GM12878 (cell line): ENCODE data around the gene NOCT.
"Not testable (repeated sequence)": the region's sequence is repeated elsewhere in the genome, so short reads cannot be mapped to it uniquely, and the experiment has no call there.

Source experiments
- FOS ChIP-seq: IDR thresholded peaks from 3 replicates; pipeline ENCODE4 v1.6.1; 2011; ENCODE audit warnings: borderline replicate concordance; ENCODE audit not compliant: insufficient read length; ENCODE audit errors: extremely low read depth
- TF ChIP-seq, protein P1 (sequence below), 3 experiments: IDR thresholded peaks in 2 of 3; conservative IDR thresholded peaks in 1 of 3; 2 replicates each; pipeline ENCODE4 v1.5.1; 2011; ENCODE audit warnings: low read depth in 3 of 3, low read length in 3 of 3, mild to moderate bottlenecking in 3 of 3, control low read depth in 2 of 3, moderate library complexity in 2 of 3, inconsistent platforms in 1 of 3, mixed read lengths in 1 of 3; ENCODE audit not compliant: control insufficient read depth in 2 of 3, insufficient read depth in 1 of 3; ENCODE audit errors: extremely low read depth in 1 of 3

DNA sequence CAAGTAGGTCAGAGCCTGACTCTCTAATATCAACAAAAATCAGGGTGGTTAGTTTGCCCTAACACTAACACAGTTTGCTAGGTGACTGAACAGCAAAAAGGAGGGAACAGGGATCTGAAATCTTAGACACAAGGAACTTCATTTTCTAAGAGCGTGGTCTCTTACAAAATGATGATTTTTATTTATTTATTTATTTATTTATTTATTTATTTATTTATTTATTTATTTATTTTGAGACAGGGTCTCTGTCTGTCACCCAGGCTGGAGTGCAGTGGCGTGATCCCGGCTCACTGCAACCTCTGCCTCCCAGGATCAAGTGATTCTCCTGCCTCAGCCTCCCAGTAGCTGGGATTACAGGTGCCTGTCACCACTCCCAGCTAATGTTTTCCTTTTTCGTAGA is 11.9 kb upstream of the NOCT start:
- TF ChIP-seq, protein P1, sequence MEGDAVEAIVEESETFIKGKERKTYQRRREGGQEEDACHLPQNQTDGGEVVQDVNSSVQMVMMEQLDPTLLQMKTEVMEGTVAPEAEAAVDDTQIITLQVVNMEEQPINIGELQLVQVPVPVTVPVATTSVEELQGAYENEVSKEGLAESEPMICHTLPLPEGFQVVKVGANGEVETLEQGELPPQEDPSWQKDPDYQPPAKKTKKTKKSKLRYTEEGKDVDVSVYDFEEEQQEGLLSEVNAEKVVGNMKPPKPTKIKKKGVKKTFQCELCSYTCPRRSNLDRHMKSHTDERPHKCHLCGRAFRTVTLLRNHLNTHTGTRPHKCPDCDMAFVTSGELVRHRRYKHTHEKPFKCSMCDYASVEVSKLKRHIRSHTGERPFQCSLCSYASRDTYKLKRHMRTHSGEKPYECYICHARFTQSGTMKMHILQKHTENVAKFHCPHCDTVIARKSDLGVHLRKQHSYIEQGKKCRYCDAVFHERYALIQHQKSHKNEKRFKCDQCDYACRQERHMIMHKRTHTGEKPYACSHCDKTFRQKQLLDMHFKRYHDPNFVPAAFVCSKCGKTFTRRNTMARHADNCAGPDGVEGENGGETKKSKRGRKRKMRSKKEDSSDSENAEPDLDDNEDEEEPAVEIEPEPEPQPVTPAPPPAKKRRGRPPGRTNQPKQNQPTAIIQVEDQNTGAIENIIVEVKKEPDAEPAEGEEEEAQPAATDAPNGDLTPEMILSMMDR (IDR thresholded peaks at IDR 0.05 in 2 of 3, conservative IDR thresholded peaks at IDR 0.05 in 1 of 3; ENCODE audit: control insufficient read depth in 2 of 3, extremely low read depth in 1 of 3, insufficient read depth in 1 of 3, low read depth in 3 of 3, low read length in 3 of 3) = not testable (repeated sequence)
- TF ChIP-seq FOS = not testable (repeated sequence)
